Tibial nerve (tissue), 4 donors: ENCODE results near the gene ECM1. TPM values are rescaled to one million over a fixed set of nuclear protein-coding genes. Genes with fewer than 3 reads are reported as not detected.

Experiments used
- DNase-seq, 2 donors: peaks; one replicate each; pipeline ENCODE4 v3.0.0-alpha.2; 2019; ENCODE audit warnings: low spot score in 2 of 2
- H3K27ac ChIP-seq, 4 donors: fragments of 200-600 bp; sonication (generic) in 3 of 4; one replicate each; pipeline ENCODE4 v1.5.1; 2017 to 2019; ENCODE audit warnings: mild to moderate bottlenecking in 1 of 4
- H3K27me3 ChIP-seq, 2 donors: fragments of 200-600 bp; sonication (generic) in 1 of 2; one replicate each; pipeline versions ENCODE4 v1.5.1 to v1.6.0; 2017 to 2019
- H3K36me3 ChIP-seq, 3 donors: fragments of 200-600 bp; sonication (generic); one replicate each; pipeline ENCODE4 v1.5.1; 2018 to 2019
- H3K4me1 ChIP-seq, 4 donors: fragments of 200-600 bp; sonication (generic) in 3 of 4; one replicate each; pipeline ENCODE4 v1.5.1; 2017 to 2019
- H3K4me3 ChIP-seq, 4 donors: fragments of 200-600 bp; sonication (generic) in 3 of 4; one replicate each; pipeline ENCODE4 v1.5.1; 2017 to 2019; ENCODE audit warnings: mild to moderate bottlenecking in 1 of 4, moderate library complexity in 1 of 4
- H3K9me3 ChIP-seq, 4 donors: fragments of 200-600 bp; sonication (generic) in 3 of 4; one replicate each; pipeline ENCODE4 v1.5.1; 2017 to 2019
- EP300 ChIP-seq, 2 donors: sonication (generic); formaldehyde crosslinking; IDR thresholded peaks; one replicate each; pipeline ENCODE4 v1.6.1; 2017; ENCODE audit warnings: antibody characterized with exemption in 2 of 2, mild to moderate bottlenecking in 1 of 2
- POLR2A ChIP-seq, 2 donors: fragments of 450-650 bp; IDR thresholded peaks; one replicate each; pipeline ENCODE4 v1.6.1; 2017; ENCODE audit warnings: antibody characterized with exemption in 2 of 2, mild to moderate bottlenecking in 2 of 2, moderate library complexity in 2 of 2
- WGBS, 2 donors: methylation state at CpG; one replicate each; pipeline ENCODE4 v1.1.5; 2018; 5-methylcytosine and 5-hydroxymethylcytosine counted together
- total RNA-seq, 4 donors: library from RNA; depleted of rRNA; stranded (reverse); fragments of >200 nt; gene quantifications; one replicate each; pipeline ENCODE4 v1.1.0, GENCODE V29; 2016
- TF ChIP-seq, protein P1 (sequence below), 5 experiments: fragments of 200-600 bp in 3 of 5; fragments of 450-650 bp in 2 of 5; sonication (generic) in 3 of 5; IDR thresholded peaks; one replicate each; pipeline ENCODE4 v1.5.1; 2016 to 2019; ENCODE audit warnings: antibody characterized with exemption in 5 of 5, mild to moderate bottlenecking in 3 of 5, moderate library complexity in 2 of 5

ECM1 gene
- total RNA-seq, 4 donors from 2014 or later, result 10.1 to 32.2 (median 15.0) TPM

DNA sequence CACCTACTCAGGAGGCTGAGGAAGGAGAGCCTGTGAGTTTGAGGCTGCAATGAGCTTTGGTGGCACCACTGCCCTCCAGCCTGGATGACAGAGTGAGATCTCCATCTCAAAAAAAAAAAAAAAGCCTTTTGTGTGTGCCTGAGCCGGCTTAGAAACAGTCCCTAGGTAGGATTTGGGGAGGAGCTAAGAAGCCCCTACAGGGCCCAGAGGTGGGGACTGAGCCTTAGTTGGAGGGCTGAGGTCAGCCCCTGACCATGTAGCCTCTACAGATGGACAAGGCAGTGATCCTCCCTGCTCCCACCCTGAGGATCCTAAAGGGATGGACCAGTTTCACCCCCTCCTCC is 43.8 kb downstream of the ECM1 start:
- DNase-seq, result no peak
- Histone ChIP-seq H3K9me3 (no peaks in the 10 kb centered on the region), H3K4me3 (no peak overlapping the region), H3K27ac (peak overlapping the region; percentile 84 to 99 (median 97)), H3K4me1 (peaks cover 0 to 75% (median 33%) of the 10 kb centered on the region in 4 donors), H3K36me3 (peaks cover 0 to 27% (median 0%) of the 10 kb centered on the region in 3 donors), H3K27me3 (no peaks in the 10 kb centered on the region)
- 38 to 40% methylated on average over 1 of the region's 1 CpG for WGBS, 2 donors
- TF ChIP-seq, protein P1, sequence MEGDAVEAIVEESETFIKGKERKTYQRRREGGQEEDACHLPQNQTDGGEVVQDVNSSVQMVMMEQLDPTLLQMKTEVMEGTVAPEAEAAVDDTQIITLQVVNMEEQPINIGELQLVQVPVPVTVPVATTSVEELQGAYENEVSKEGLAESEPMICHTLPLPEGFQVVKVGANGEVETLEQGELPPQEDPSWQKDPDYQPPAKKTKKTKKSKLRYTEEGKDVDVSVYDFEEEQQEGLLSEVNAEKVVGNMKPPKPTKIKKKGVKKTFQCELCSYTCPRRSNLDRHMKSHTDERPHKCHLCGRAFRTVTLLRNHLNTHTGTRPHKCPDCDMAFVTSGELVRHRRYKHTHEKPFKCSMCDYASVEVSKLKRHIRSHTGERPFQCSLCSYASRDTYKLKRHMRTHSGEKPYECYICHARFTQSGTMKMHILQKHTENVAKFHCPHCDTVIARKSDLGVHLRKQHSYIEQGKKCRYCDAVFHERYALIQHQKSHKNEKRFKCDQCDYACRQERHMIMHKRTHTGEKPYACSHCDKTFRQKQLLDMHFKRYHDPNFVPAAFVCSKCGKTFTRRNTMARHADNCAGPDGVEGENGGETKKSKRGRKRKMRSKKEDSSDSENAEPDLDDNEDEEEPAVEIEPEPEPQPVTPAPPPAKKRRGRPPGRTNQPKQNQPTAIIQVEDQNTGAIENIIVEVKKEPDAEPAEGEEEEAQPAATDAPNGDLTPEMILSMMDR (IDR thresholded peaks at IDR 0.05), result no peak
- TF ChIP-seq POLR2A (IDR thresholded peaks at IDR 0.05), result no peak

DNA sequence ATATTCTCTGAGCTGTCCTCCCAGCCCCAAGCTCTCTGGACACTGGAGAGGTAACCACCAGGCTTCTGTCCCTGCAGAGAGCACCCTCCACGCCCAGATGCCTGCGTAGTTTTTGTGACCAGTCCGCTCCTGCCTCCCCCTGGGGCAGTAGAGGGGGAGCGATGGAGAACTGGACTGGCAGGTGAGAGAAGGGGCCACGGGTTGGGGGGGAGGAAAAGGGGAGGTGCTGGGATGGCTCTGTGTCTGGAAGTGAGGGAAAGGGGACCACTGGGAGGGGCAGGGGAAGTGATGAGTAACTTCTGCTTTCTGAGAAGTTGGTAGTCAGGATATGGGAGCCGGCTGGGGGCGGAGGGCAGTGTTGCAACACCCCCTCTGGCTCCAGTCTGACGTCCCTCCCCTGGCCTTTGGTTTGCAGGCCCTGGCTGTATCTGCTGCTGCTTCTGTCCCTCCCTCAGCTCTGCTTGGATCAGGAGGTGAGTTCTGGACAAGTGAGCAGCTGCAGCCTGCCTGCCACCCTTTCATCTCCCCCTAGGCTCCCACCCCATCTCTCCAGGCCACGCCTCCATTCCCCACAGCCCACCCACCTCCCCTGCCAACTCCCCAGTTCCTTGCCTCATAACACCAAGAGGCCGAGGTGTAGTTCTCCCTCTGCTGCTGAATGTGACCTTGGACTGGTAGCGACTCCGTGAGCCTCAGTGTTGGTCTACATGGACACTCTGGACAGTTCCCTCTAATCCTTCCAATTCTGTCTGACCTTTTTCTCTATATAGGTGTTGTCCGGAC is 44.4 kb downstream of the ECM1 start:
- H3K27ac ChIP-seq, result peak overlapping the region; percentile 84 to 99 (median 97)
- DNase-seq, result peak; percentile 84 to 88
- H3K9me3 ChIP-seq, result no peaks in the 10 kb centered on the region
- no peaks in the 10 kb centered on the region for H3K27me3 ChIP-seq
- TF ChIP-seq EP300 (IDR thresholded peaks at IDR 0.05) (peak; percentile 47 to 91), POLR2A (IDR thresholded peaks at IDR 0.05) (peak in 1 of 2 donors; percentile 34)
- TF ChIP-seq, protein P1 (IDR thresholded peaks at IDR 0.05), result peak in 1 of 5 experiments; percentile 7
- H3K36me3 ChIP-seq, result peaks cover 0 to 33% (median 0%) of the 10 kb centered on the region in 3 donors
- peaks cover 0 to 80% (median 33%) of the 10 kb centered on the region in 4 donors for H3K4me1 ChIP-seq
- H3K4me3 ChIP-seq, result no peak overlapping the region
- 33 to 41% methylated on average over 13 of the region's 13 CpGs for WGBS, 2 donors

DNA sequence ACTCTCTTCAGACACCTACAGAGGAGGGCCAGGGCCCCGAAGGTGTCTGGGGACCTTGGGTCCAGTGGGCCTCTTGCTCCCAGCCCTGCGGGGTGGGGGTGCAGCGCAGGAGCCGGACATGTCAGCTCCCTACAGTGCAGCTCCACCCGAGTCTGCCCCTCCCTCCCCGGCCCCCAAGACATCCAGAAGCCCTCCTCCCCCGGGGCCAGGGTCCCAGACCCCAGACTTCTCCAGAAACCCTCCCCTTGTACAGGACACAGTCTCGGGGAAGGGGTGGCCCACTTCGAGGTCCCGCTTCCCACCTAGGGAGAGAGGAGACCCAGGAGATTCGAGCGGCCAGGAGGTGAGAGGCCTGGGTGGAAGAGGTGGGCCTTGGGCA is 45.0 kb downstream of the ECM1 start:
- no peak for DNase-seq
- Histone ChIP-seq H3K4me3 (no peak overlapping the region), H3K9me3 (no peaks in the 10 kb centered on the region), H3K36me3 (peaks cover 0 to 38% (median 0%) of the 10 kb centered on the region in 3 donors), H3K4me1 (peaks cover 0 to 86% (median 33%) of the 10 kb centered on the region in 4 donors), H3K27ac (peak overlapping the region; percentile 84 to 99 (median 97)), H3K27me3 (no peaks in the 10 kb centered on the region)
- 79 to 81% methylated on average over 5 to 12 of the region's 12 CpGs for WGBS, 2 donors
- TF ChIP-seq EP300 (IDR thresholded peaks at IDR 0.05), result no peak
- TF ChIP-seq, protein P1 (IDR thresholded peaks at IDR 0.05), result no peak
- no peak for TF ChIP-seq POLR2A (IDR thresholded peaks at IDR 0.05)

DNA sequence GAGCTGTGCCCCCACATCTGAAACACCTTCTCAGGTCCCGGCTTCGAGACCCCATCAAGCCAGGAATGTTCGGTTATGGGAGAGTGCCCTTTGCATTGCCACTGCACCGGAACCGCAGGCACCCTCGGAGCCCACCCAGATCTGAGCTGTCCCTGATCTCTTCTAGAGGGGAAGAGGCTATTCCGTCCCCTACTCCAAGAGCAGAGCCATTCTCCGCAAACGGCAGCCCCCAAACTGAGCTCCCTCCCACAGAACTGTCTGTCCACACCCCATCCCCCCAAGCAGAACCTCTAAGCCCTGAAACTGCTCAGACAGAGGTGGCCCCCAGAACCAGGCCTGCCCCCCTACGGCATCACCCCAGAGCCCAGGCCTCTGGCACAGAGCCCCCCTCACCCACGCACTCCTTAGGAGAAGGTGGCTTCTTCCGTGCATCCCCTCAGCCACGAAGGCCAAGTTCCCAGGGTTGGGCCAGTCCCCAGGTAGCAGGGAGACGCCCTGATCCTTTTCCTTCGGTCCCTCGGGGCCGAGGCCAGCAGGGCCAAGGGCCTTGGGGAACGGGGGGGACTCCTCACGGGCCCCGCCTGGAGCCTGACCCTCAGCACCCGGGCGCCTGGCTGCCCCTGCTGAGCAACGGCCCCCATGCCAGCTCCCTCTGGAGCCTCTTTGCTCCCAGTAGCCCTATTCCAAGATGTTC is 45.6 kb downstream of the ECM1 start:
- H3K4me1 ChIP-seq, result peaks cover 0 to 86% (median 35%) of the 10 kb centered on the region in 4 donors
- DNase-seq, result no peak
- H3K4me3 ChIP-seq, result no peak overlapping the region
- no peaks in the 10 kb centered on the region for H3K9me3 ChIP-seq
- H3K36me3 ChIP-seq, result peaks cover 0 to 40% (median 0%) of the 10 kb centered on the region in 3 donors
- TF ChIP-seq EP300 (IDR thresholded peaks at IDR 0.05) (no peak), POLR2A (IDR thresholded peaks at IDR 0.05) (no peak)
- TF ChIP-seq, protein P1 (IDR thresholded peaks at IDR 0.05), result no peak
- no peaks in the 10 kb centered on the region for H3K27me3 ChIP-seq
- peak overlapping the region; percentile 84 to 99 (median 97) for H3K27ac ChIP-seq
- WGBS, 2 donors, result 71 to 77% methylated on average over 16 to 23 of the region's 23 CpGs

DNA sequence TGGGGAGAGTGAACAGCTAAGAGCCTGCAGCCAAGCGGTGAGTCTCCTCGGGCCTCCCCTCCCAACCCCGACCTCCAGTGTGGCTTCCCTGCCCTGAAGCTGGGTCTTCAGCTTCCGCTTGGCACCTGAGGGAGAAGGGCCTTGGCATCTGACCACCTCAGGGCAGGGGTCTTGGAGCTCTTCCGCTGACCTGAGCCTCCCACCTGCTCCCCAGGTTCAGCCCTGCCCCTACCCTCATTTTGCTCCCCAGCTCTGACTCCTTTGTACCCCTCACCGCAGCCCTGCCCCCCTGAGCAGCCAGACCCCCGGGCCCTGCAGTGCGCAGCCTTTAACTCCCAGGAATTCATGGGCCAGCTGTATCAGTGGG is 46.2 kb downstream of the ECM1 start:
- no peak for DNase-seq
- Histone ChIP-seq H3K4me1 (peaks cover 0 to 89% (median 40%) of the 10 kb centered on the region in 4 donors), H3K36me3 (peaks cover 0 to 40% (median 0%) of the 10 kb centered on the region in 3 donors), H3K9me3 (no peaks in the 10 kb centered on the region), H3K27me3 (no peaks in the 10 kb centered on the region), H3K4me3 (no peak overlapping the region), H3K27ac (peak overlapping the region in 3 of 4 donors; percentile 84 to 99 (median 96))
- WGBS, 2 donors, result 84 to 91% methylated on average over 8 of the region's 8 CpGs
- TF ChIP-seq, protein P1 (IDR thresholded peaks at IDR 0.05), result no peak
- no peak for TF ChIP-seq EP300 (IDR thresholded peaks at IDR 0.05)
- no peak for TF ChIP-seq POLR2A (IDR thresholded peaks at IDR 0.05)
